OCI-LY7 (cell line): ENCODE data around the gene SMPD2. TPM values are rescaled to one million over a fixed set of nuclear protein-coding genes. Genes with fewer than 3 reads are reported as not detected.
A peak's percentile ranks its signal among the peaks of the same experiment; 100 is the strongest.

Source experiments
- BruUV-seq: library from RNA; stranded (reverse); fragments of 400-500 nt; replicated peaks from 2 replicates; lab custom pipeline; 2021; lab: Mats Ljungman, UMichigan
- CTCF ChIA-PET: fragments of 300-600 bp; sonication (Branson Sonifier 250); formaldehyde crosslinking; loops from one replicate; lab custom pipeline; 2022; ENCODE audit warnings: antibody characterized with exemption; ENCODE audit not compliant: unreplicated experiment; lab: Charles Lee
- POLR2A ChIA-PET: fragments of 300-600 bp; sonication (Branson Sonifier 250); formaldehyde crosslinking; loops from one replicate; lab custom pipeline; 2022; ENCODE audit warnings: antibody characterized with exemption; lab: Charles Lee
- DNase-seq: peaks from one replicate; pipeline ENCODE4 v3.0.0-alpha.2; 2015; ENCODE audit warnings: low spot score
- H2AFZ ChIP-seq: fragments of 200-600 bp; sonication (generic), shearing (Covaris generic); 2 replicates; pipeline ENCODE4 v1.6.1; 2014; ENCODE audit warnings: mild to moderate bottlenecking, antibody characterized with exemption, low read length, moderate library complexity
- H3K27ac ChIP-seq: fragments of 200-600 bp; sonication (generic); 2 replicates; pipeline ENCODE4 v1.5.1; 2014; ENCODE audit warnings: mixed run types, low read depth, mild to moderate bottlenecking, moderate library complexity, low read length, inconsistent platforms; ENCODE audit not compliant: poor library complexity, severe bottlenecking
- H3K36me3 ChIP-seq: fragments of 200-600 bp; sonication (generic); 2 replicates; pipeline ENCODE4 v1.6.1; 2014; ENCODE audit warnings: mild to moderate bottlenecking, antibody characterized with exemption, low read length, moderate library complexity, mixed read lengths; ENCODE audit not compliant: insufficient read depth
- H3K4me1 ChIP-seq: fragments of 200-600 bp; sonication (generic); 2 replicates; pipeline ENCODE4 v1.5.1; 2014; ENCODE audit warnings: mild to moderate bottlenecking, low read length; ENCODE audit not compliant: insufficient read depth, poor library complexity, severe bottlenecking
- H3K4me2 ChIP-seq: fragments of 200-600 bp; sonication (generic); 2 replicates; pipeline ENCODE4 v1.6.1; 2014; ENCODE audit warnings: mild to moderate bottlenecking, low read length
- H3K4me3 ChIP-seq: fragments of 200-600 bp; sonication (generic); 2 replicates; pipeline ENCODE4 v1.5.1; 2014; ENCODE audit warnings: mild to moderate bottlenecking, low read depth, low read length; ENCODE audit not compliant: poor library complexity, severe bottlenecking
- H3K79me2 ChIP-seq: fragments of 200-600 bp; sonication (generic); 2 replicates; pipeline ENCODE4 v1.6.1; 2016; ENCODE audit warnings: low read depth, mild to moderate bottlenecking, low read length, moderate library complexity, mixed read lengths; ENCODE audit not compliant: insufficient read depth
- H3K9me2 ChIP-seq: fragments of 200-600 bp; sonication (generic); 2 replicates; pipeline ENCODE4 v1.6.1; 2016; ENCODE audit warnings: mild to moderate bottlenecking, low read length, mixed read lengths; ENCODE audit not compliant: insufficient read depth
- H3K9me3 ChIP-seq: fragments of 200-600 bp; sonication (generic); 2 replicates; pipeline ENCODE4 v1.6.1; 2014; ENCODE audit warnings: mild to moderate bottlenecking, mixed run types, low read length, mixed read lengths
- H4K20me1 ChIP-seq: fragments of 200-600 bp; sonication (generic); 2 replicates; pipeline ENCODE4 v1.6.1; 2014; ENCODE audit warnings: mild to moderate bottlenecking, antibody characterized with exemption, low read length, moderate library complexity, mixed read lengths; ENCODE audit not compliant: insufficient read depth
- CTCF ChIP-seq: fragments of 200-600 bp; sonication (generic); conservative IDR thresholded peaks from 2 replicates; pipeline ENCODE4 v1.5.1; 2014; ENCODE audit warnings: mild to moderate bottlenecking, antibody characterized with exemption, low read length, moderate library complexity, mixed read lengths
- EZH2phosphoT487 ChIP-seq: fragments of 200-600 bp; sonication (generic); IDR thresholded peaks from 2 replicates; pipeline ENCODE4 v1.6.1; 2018; ENCODE audit warnings: low read depth, borderline replicate concordance, mild to moderate bottlenecking, mixed run types, antibody characterized with exemption, low read length, moderate library complexity, mixed read lengths
- intact Hi-C: fragments of 100-400 bp; cut with micrococcal nuclease; formaldehyde crosslinking; loops from one replicate; pipeline ENCODE4 v1.10.0; 2022; ENCODE audit not compliant: unreplicated experiment
- total RNA-seq, 2 experiments: library from RNA; depleted of rRNA in 1 of 2; stranded (reverse); fragments of >200 nt in 1 of 2; shearing (Covaris generic) in 1 of 2; gene quantifications; 2 replicates each; pipeline ENCODE4 v1.2.3, GENCODE V29; 2014 to 2022

The SMPD2 gene
- total RNA-seq, 2 experiments from 2014 or later = 15.9 to 24.4 TPM

- Histone ChIP-seq H3K4me1 (peaks cover 19% of the 10 kb centered on the region), H3K9me2 (no peaks in the 10 kb centered on the region), H3K27ac (no peak overlapping the region), H3K9me3 (no peaks in the 10 kb centered on the region), H3K4me3 (no peak overlapping the region), H4K20me1 (no peaks in the 10 kb centered on the region), H3K79me2 (no peaks in the 10 kb centered on the region), H2AFZ (no peak overlapping the region), H3K4me2 (no peak overlapping the region), H3K36me3 (no peaks in the 10 kb centered on the region)
- no TSS peak for BruUV-seq
- no peak for DNase-seq
- ChIA-PET CTCF (no interaction called here), POLR2A (interaction anchor here (0.6 to 1.3 kb wide), 3 partner anchors 35 to 220 kb away, joined by 3 to 5 read pairs (median 3); partner anchors contain the start of gene CD164)
- intact Hi-C loops = no loop called here
- TF ChIP-seq EZH2phosphoT487 (no peak), CTCF (no peak)
Observed at GRCh38 chr6:109420751-109421150, 19.8 kb upstream of the SMPD2 start.

- no peak overlapping the region for H2AFZ ChIP-seq
- BruUV-seq = no TSS peak
- no peak overlapping the region for H3K4me3 ChIP-seq
- no peaks in the 10 kb centered on the region for H3K9me3 ChIP-seq
- no peak overlapping the region for H3K27ac ChIP-seq
- ChIA-PET CTCF (no interaction called here), POLR2A (interaction anchor here (1.3 kb wide), 1 partner anchor 38 kb away, joined by 3 read pairs; the partner anchor contains the start of gene CD164)
- intact Hi-C loops = no loop called here
- H3K4me2 ChIP-seq = no peak overlapping the region
- no peaks in the 10 kb centered on the region for H3K79me2 ChIP-seq
- no peak for TF ChIP-seq EZH2phosphoT487
- no peak for TF ChIP-seq CTCF
- no peaks in the 10 kb centered on the region for H3K9me2 ChIP-seq
- peaks cover 19% of the 10 kb centered on the region for H3K4me1 ChIP-seq
- H3K36me3 ChIP-seq = no peaks in the 10 kb centered on the region
- H4K20me1 ChIP-seq = no peaks in the 10 kb centered on the region
- DNase-seq = no peak
Observed at GRCh38 chr6:109421184-109421583, 19.3 kb upstream of the SMPD2 start.

GRCh38 chr6:109424946-109425345 is 15.6 kb upstream of the SMPD2 start:
- POLR2A ChIA-PET = interaction anchor here (0.6 to 1.1 kb wide), 4 partner anchors 29 to 114 kb away, joined by 3 to 5 read pairs (median 3); no protein-coding TSS in a partner anchor

More at GRCh38 chr6:109424946-109425345, 15.6 kb upstream of the SMPD2 start:
- TF ChIP-seq EZH2phosphoT487 (no peak), CTCF (no peak)
- Histone ChIP-seq H3K9me2 (no peaks in the 10 kb centered on the region), H3K4me1 (peaks cover 19% of the 10 kb centered on the region), H4K20me1 (no peaks in the 10 kb centered on the region), H3K27ac (no peak overlapping the region), H3K9me3 (no peaks in the 10 kb centered on the region), H2AFZ (peak overlapping the region; percentile 98), H3K36me3 (no peaks in the 10 kb centered on the region), H3K4me3 (peak overlapping the region; percentile 24), H3K79me2 (no peaks in the 10 kb centered on the region), H3K4me2 (peak overlapping the region; percentile 55)
- BruUV-seq = no TSS peak
- no peak for DNase-seq
- CTCF ChIA-PET = no interaction called here
- intact Hi-C loops = no loop called here
